Muscle of arm (tissue), 12 donors: Measurements from ENCODE around the gene TRAF3. TPM values are rescaled to one million over a fixed set of nuclear protein-coding genes. Genes with fewer than 3 reads are reported as not detected.
"Not testable (repeated sequence)": the region's sequence is repeated elsewhere in the genome, so short reads cannot be mapped to it uniquely, and the experiment has no call there.

ENCODE experiments used
- DNase-seq: peaks from one replicate; pipeline ENCODE4 v3.0.0-alpha.2; 2013
- polyA plus RNA-seq, 12 donors: library from polyadenylated mRNA; unstranded; fragments of 120-200 nt; gene quantifications; one replicate each; pipeline ENCODE4 v1.2.1, GENCODE V29; 2013; ENCODE audit not compliant: insufficient read length in 12 of 12

Gene TRAF3
- polyA plus RNA-seq, 12 donors: 9.6 to 19.3 (median 13.9) TPM; not detected in 1

GRCh38 chr14:102883554-102883953 is 106.3 kb downstream of the TRAF3 start:
- DNase-seq: no peak

DNA sequence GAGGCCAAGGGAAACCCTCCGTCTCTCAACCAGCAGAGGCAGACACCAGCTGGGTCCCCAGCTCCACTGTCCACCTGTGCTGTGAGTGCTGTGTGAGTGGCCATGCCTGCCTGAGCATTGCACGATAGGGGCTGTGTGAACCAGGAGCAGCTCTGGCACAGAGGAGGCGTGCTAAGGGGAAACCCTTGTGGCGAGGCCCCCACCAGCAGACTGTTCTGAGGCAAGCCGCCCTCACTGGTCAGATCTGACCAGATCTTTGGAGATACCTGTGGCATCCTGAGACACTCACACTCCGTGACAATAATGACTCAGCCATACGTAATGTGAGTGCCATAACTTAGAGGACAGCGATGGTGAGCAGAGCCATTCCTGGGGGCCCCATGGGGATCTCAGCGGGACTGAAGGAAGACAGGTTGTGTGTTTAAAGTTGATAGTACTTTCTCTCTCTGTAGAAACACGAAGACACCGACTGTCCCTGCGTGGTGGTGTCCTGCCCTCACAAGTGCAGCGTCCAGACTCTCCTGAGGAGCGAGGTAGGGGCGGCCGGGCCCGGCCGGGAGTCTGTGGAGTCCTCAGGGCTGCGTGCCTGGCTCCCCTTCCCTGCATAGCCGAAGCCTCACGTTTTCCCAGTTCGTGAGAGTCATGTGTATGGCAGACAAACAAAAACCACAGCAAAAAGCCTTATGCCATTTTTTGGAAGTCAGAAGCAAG is 108.6 kb downstream of the TRAF3 start:
- DNase-seq: no peak

DNA sequence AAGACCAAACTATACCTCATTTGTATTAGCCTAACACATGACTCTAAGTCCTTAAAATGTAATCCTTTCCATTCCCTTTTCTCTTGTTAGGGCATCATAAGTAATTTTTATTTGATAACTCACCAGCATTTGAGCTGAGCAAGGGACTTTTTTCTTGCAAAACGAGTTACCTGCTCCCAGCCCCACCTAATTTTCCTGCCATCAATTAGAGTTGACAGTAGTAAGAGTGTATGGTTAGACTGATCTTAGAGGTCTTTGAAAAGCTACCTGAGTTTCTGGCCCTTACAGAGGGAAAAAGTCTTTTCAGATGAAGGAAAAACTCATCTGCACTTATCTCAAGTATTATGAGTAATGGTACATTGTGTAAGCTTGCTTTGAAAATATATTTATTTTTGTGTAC is 111.5 kb downstream of the TRAF3 start:
- DNase-seq: no peak

- DNase-seq: no peak
Measured at GRCh38 chr14:102889615-102890014, 112.4 kb downstream of the TRAF3 start.

GRCh38 chr14:102891111-102891510 is 113.9 kb downstream of the TRAF3 start:
- DNase-seq: no peak

DNA sequence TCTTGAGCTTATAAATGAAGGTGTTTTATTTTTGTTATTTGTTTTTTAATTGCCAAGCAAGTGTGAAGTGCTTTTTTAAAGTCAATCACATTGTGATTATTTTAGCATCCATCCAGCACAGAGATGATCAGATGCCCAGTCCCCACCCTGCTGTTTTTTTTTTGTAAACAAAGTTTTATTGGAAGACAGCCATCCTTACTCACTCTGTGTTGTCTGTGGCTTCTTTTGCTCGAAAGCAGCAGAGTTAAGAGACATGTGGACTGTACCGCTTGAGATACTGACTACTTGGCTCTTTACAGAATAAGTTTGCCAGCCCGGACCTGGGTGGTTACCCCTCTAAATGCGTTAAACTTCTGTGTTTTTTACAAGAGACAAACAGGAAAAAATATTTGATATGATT is 114.3 kb downstream of the TRAF3 start:
- DNase-seq: no peak

DNA sequence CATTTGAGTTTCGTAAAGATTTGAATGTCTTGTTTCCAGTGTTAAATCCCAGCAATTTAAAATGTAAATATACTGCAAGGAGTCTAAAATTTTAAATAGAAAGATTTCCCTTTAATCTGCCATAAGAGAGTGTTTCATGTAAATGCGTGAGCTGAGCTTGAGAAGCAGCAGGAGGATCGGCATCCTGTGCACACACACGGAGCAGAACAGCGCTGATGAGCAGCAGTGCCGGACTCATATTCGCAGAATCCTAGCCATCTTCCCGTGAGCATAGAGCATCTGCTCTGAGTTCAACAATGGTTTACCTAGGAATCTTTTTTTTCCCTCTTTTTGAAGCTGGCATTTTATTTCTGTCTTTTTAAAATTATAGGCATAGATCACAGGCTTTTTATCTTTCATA is 115.4 kb downstream of the TRAF3 start:
- no peak for DNase-seq

DNA sequence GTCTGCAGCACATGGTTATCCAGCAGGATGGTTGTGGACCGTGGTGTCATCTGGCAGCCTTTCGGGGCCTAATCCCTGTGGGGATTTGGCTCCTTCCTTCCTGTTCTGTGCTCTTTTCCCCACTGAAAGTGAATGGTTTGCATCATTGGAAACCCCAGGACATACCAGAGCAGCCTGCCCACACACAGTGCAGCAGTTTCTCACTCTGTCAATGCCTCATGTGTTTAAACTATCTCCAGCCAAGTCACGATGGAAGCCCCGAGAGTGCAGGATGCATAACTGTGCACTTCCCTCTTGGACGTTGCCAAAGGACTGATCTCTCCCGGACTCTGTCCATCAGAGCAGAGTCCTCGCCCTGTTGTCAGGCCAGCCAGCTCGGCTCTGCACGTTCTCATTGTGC is 116.2 kb downstream of the TRAF3 start:
- DNase-seq: peak; percentile 75

DNA sequence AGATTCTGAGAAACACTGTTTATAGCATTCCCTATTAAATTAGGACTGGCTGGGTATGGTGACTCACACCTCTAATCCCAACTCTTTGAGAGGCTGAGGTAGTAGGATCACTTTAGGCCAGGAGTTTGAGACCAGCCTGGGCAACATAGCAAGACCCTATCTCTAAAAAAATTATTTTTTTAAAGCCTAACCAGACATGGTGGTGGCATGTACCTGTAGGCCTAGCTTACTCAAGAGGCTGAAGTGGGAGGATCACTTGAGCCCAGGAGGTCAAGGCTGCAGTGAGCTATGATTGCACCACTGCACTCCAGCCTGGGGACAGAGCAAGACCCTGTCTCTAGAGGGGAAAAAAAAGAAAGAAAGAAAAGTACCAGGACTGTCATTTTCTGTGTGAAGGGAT is 119.5 kb downstream of the TRAF3 start:
- not testable (repeated sequence) for DNase-seq

DNA sequence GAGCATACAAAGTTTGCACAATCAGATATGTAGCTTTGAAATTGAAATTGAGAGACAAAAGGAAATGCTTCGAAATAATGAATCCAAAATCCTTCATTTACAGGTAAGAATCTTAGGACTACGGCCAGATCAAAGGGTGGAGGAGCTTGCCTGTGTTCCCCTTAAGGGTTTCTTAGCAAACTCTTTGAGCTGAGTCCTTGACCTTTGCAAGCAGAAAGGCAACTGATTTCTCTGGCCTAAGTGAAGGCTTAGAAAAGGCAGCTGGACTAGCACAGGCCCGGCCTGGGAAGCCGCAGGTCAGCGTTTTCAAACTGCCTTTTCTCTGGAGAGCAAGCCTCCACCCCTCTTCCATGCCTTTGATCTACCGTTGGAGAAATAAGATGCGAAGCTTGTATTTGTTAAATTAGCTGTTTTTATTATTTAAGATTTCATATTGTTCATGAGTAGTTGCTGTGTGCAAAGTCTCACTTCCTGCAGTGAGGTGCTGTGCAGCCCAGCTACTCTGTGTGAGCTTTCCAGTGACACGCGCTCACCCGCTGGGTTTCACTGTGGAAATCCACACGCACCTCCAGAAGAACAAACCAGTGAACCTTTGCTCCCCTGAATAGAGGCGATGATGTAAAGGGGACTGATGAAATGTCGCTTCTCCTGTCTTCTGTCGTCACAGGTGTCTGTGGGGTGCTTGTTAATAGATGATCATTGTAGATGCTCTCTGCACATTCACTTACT is 120.2 kb downstream of the TRAF3 start:
- no peak for DNase-seq

DNA sequence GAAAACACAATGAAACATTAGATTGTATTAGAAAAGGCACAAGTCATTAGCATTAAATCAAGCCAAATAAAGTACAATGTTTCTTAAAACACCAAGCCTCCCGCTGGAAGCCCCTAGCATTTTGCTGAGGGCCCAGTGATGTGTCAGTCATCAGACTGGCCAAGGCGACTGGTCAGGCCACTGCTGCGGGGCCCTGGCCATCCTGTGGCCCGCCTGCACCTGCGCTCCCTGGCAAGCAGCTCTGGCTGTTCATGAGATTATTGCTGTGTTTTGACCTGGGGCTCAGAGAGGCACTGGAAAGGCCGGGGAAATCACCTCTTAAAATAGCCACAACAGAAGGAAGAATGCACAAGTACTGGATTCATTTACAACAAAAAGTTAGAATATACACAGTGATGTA is 121.0 kb downstream of the TRAF3 start:
- DNase-seq: no peak

DNA sequence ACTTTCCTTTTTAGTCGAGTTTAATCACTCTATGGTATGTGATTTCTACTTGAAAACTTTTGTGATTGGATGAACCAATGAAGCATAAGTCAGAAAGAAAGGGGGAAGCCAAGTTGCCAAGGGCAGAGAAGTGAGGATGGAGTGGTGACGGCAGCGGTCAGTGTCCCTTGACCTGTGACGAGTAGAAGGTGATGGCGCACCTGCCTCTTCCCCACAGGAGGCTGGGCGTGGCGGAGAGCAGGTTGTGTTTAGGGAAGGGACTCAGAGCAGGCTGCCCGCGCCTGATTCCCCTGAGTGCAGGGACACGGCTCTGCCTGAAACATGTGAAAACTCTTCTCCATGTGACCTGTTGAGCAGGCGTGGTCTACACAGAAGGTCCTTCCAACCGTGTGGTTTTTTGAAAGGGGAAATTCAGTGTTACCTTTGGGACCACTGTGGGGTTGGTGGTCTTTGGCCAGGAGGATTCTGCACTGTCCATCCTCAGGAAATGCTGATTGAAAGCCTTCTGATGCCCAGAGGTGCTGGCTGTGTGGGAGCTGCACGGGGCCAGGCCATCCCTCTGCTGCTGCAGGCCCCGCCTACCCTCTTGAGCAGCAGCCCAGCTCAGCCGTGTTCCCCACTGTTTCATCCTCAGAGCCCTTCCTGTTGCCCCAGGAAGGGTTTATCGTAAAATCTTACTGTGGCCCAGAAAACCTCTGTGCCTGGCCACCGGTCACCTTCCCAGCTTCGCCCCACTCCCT is 121.7 kb downstream of the TRAF3 start:
- DNase-seq: no peak

DNA sequence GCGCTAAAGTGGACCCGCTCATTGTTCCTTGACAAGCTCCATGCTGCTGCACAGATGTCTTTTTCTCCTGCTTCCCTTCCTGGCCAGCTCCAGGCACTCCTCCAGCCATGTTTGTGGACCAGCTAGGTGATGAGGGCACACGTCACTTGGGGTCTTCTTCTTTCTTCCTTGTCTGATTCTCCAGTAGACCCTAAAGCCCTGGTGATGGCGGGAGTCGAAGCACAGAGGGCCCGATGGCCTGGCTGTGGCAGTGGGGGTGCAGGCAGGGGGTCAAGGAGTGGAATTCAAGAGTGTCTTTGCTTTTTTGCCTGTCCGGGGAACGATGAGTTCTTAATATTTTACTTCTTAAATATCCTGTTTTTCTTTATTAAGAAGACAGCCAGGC is 122.3 kb downstream of the TRAF3 start:
- DNase-seq: no peak

- no peak for DNase-seq
Measured at GRCh38 chr14:102900631-102901571, 123.7 kb downstream of the TRAF3 start.

GRCh38 chr14:102901633-102902032 is 124.4 kb downstream of the TRAF3 start:
- DNase-seq: no peak

DNA sequence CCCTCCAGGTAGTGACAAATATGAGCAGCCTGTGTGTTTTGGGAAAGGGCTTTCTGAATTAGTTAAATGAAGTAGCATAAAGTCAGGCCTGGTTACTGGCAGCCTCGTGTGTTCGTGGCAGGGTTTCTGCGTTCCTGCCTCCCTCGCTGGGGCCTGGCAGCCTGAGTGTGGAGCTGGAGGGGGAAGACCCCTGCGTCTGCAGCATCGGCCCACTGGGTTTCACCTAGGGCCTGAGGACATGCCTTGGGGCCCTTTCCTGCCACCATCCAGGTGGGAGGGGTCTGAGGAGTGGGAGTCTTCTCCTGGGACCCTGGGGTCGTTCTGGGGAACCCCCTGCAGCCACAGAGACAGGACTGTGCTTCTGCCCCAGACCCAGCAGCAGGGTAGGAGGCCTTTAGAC is 124.8 kb downstream of the TRAF3 start:
- DNase-seq: no peak

GRCh38 chr14:102902523-102903247 is 125.4 kb downstream of the TRAF3 start:
- DNase-seq: no peak

DNA sequence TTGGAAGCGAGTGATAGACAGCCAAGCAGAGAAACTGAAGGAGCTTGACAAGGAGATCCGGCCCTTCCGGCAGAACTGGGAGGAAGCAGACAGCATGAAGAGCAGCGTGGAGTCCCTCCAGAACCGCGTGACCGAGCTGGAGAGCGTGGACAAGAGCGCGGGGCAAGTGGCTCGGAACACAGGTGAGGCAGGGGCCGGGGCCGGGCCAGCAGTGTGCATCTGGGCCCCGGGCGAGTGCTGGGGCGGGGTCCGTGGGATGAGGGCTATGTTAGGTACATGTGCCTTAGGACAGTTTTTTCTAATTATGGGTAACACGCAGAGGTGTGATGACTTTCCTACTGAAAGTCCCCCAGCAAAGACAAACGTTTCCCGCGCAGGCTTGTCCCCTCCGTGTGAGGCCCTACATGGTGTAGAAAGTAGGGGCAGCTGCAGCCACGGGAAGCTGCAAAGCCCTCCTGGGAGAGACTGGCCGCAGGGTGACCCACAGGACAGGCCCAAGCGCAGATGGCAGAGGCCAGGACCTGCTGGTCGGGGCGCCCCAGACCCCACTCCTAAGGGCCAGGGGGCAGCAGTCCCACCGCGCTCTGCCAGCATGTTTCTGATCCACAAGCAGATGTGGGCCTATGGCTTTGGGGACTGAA is 126.1 kb downstream of the TRAF3 start:
- DNase-seq: no peak

GRCh38 chr14:102903889-102904512 is 126.8 kb downstream of the TRAF3 start:
- no peak for DNase-seq
